Liver (tissue), 9 donors: ENCODE measurements around the gene ALDH1L1. TPM values are rescaled to one million over a fixed set of nuclear protein-coding genes. Genes with fewer than 3 reads are reported as not detected.

Experiments
- DNase-seq: peaks from one replicate; pipeline ENCODE4 v3.0.0-alpha.2; 2017; ENCODE audit warnings: low spot score
- H3K27ac ChIP-seq, 2 donors: one replicate each; pipeline ENCODE4 v1.7.0; 2013; ENCODE audit warnings: inconsistent platforms in 2 of 2, low read length in 2 of 2, control low read depth in 1 of 2, low read depth in 1 of 2, mild to moderate bottlenecking in 1 of 2
- H3K27me3 ChIP-seq, 4 donors: one replicate each; pipeline versions ENCODE4 v1.6.1 to v1.7.0; 2013; ENCODE audit warnings: low read length in 3 of 4, inconsistent platforms in 1 of 4, mild to moderate bottlenecking in 1 of 4, moderate library complexity in 1 of 4; ENCODE audit not compliant: control insufficient read depth in 4 of 4, insufficient read depth in 4 of 4
- H3K36me3 ChIP-seq, 4 donors: one replicate each; pipeline versions ENCODE4 v1.6.1 to v1.7.0; 2013; ENCODE audit warnings: low read length in 3 of 4, mild to moderate bottlenecking in 3 of 4, low read depth in 1 of 4, moderate library complexity in 1 of 4; ENCODE audit not compliant: control insufficient read depth in 4 of 4, insufficient read depth in 3 of 4
- H3K4me1 ChIP-seq, 4 donors: one replicate each; pipeline versions ENCODE4 v1.6.1 to v1.7.0; 2013; ENCODE audit warnings: low read length in 3 of 4, mild to moderate bottlenecking in 3 of 4, moderate library complexity in 1 of 4; ENCODE audit not compliant: control insufficient read depth in 4 of 4, insufficient read depth in 4 of 4
- H3K4me3 ChIP-seq, 3 donors: one replicate each; pipeline versions ENCODE4 v1.6.1 to v1.7.0; 2013; ENCODE audit warnings: low read length in 3 of 3, control low read depth in 1 of 3, low read depth in 1 of 3, mild to moderate bottlenecking in 1 of 3
- H3K9ac ChIP-seq, 2 donors: one replicate each; pipeline ENCODE4 v1.7.0; 2013; ENCODE audit warnings: low read length in 2 of 2, mild to moderate bottlenecking in 2 of 2, moderate library complexity in 2 of 2, control low read depth in 1 of 2, low read depth in 1 of 2
- H3K9me3 ChIP-seq, 4 donors: one replicate each; pipeline versions ENCODE4 v1.6.1 to v1.7.0; 2013; ENCODE audit warnings: low read length in 3 of 4; ENCODE audit not compliant: control insufficient read depth in 4 of 4
- EGR1 ChIP-seq, 2 donors: IDR thresholded peaks; 2 replicates each; pipeline ENCODE4 v1.6.1; 2016 to 2018; ENCODE audit warnings: antibody characterized with exemption in 2 of 2, low read depth in 2 of 2
- FOXA1 ChIP-seq: IDR thresholded peaks from 2 replicates; pipeline ENCODE4 v1.6.1; 2016; ENCODE audit warnings: antibody characterized with exemption
- FOXA2 ChIP-seq: IDR thresholded peaks from 2 replicates; pipeline ENCODE4 v1.6.1; 2016; ENCODE audit warnings: antibody characterized with exemption
- GABPA ChIP-seq, 2 donors: IDR thresholded peaks in 1 of 2; conservative IDR thresholded peaks in 1 of 2; 2 replicates each; pipeline ENCODE4 v1.6.1; 2016; ENCODE audit warnings: antibody characterized with exemption in 2 of 2, mild to moderate bottlenecking in 1 of 2, moderate library complexity in 1 of 2
- HNF4A ChIP-seq, 2 donors: conservative IDR thresholded peaks; 2 replicates each; pipeline ENCODE4 v1.6.1; 2016; ENCODE audit warnings: antibody characterized with exemption in 2 of 2, mild to moderate bottlenecking in 2 of 2
- JUND ChIP-seq, 2 donors: IDR thresholded peaks; 2 replicates each; pipeline ENCODE4 v1.6.1; 2016; ENCODE audit warnings: antibody characterized with exemption in 2 of 2
- NR2F2 ChIP-seq: IDR thresholded peaks from 2 replicates; pipeline ENCODE4 v1.6.1; 2016; ENCODE audit warnings: antibody characterized with exemption
- RAD21 ChIP-seq, 2 donors: IDR thresholded peaks; 2 replicates each; pipeline ENCODE4 v1.6.1; 2016; ENCODE audit warnings: antibody characterized with exemption in 2 of 2, mild to moderate bottlenecking in 2 of 2
- TAF1 ChIP-seq: conservative IDR thresholded peaks from 2 replicates; pipeline ENCODE4 v1.6.1; 2016; ENCODE audit warnings: antibody characterized with exemption, mild to moderate bottlenecking
- YY1 ChIP-seq: IDR thresholded peaks from 2 replicates; pipeline ENCODE4 v1.6.1; 2016; ENCODE audit warnings: antibody characterized with exemption, mild to moderate bottlenecking
- WGBS: extraction: QIAGEN DNeasy Blood & Tissue Kit; methylation state at CpG from one replicate; pipeline ENCODE4 v1.1.7; 2013; 5-methylcytosine and 5-hydroxymethylcytosine counted together
- polyA plus RNA-seq, 2 donors: library from polyadenylated mRNA; stranded (reverse) in 1 of 2; unstranded in 1 of 2; fragments of 200-250 nt in 1 of 2; fragments of >200 nt in 1 of 2; fragmentation: Nextera tagmentation in 1 of 2; extraction: Ambion mirVana in 1 of 2; gene quantifications; one replicate each; pipeline versions ENCODE4 v1.2.1 to v1.2.3, GENCODE V29; 2013 to 2015
- total RNA-seq, 2 donors: library from RNA; depleted of rRNA; stranded (reverse); fragments of >200 nt; gene quantifications; one replicate each; pipeline ENCODE4 v1.2.3, GENCODE V29; 2014
- TF ChIP-seq, protein P1 (sequence below): fragments of 150-350 bp; IDR thresholded peaks from 2 replicates; pipeline ENCODE4 v1.5.1; 2017; ENCODE audit warnings: improper control_type of control experiment, low read depth, low read length; ENCODE audit not compliant: missing input control
- TF ChIP-seq, protein P2 (sequence below): IDR thresholded peaks from 2 replicates; pipeline ENCODE4 v1.6.1; 2016; ENCODE audit warnings: antibody characterized with exemption, mild to moderate bottlenecking
- TF ChIP-seq, protein P3 (sequence below): IDR thresholded peaks from 2 replicates; pipeline ENCODE4 v1.6.1; 2016; ENCODE audit warnings: antibody characterized with exemption
- TF ChIP-seq, protein P4 (sequence below): IDR thresholded peaks from 2 replicates; pipeline ENCODE4 v1.6.1; 2016; ENCODE audit warnings: antibody characterized with exemption
- donor health status: healthy.
- donor health status: healthy.
- donor health status: healthy.
- donor health status: healthy.
- donor health status: healthy.

ALDH1L1 gene
- total and polyA plus RNA-seq, 4 donors = 46.7 to 234 (median 147) TPM

DNA sequence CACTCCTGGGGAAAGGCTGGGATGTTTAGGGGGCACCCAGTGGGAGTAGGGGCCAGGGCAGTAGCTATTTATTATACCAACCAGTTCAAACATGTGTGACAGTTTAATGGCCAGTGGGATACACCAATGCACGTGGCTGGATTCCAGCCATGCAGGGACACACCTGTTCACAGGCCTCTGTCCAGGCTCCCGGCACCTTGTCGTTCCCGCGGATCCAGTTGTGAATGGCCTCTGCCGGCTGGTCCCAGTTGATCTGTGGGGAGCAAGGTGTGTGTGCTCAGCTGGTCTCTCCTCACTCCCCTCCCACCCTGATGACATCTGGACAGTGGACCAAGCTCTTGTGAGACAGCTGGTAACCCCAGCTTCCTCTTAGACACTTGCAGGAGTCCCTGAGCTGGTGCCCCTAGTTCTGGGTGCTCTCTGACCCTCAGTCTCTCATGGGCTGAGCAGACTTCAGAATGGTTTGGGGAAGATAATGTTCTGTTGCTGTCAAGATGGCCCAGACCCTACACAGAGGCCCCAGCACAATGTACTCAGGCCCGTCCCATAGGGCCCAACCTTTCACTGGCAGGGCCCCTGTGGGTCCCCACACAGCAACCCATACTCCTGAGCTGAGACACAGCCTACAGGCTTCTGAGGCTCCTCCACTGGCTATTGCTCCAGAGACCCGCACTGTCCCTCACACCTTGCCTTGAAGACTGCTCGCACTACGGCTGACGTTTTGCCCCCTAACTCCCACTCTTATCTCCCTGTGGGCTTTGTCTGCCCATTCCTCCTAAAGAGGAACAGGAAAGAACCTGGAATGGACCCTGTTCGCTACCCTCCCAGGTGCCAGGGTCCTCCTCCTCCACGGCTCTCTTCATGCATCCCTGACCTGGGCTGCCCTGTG is 25.8 kb downstream of the ALDH1L1 start:
- WGBS = 88% methylated on average over 13 of the region's 13 CpGs
- no peaks in the 10 kb centered on the region for H3K4me1 ChIP-seq
- H3K36me3 ChIP-seq = peaks cover 34 to 95% (median 64%) of the 10 kb centered on the region in 4 donors
- H3K4me3 ChIP-seq = no peak overlapping the region
- DNase-seq = peak; percentile 30
- no peak overlapping the region for H3K27ac ChIP-seq
- no peak overlapping the region for H3K9ac ChIP-seq
- no peaks in the 10 kb centered on the region for H3K27me3 ChIP-seq
- TF ChIP-seq RAD21 (IDR thresholded peaks at IDR 0.05) (no peak), NR2F2 (no peak), HNF4A (conservative IDR thresholded peaks at IDR 0.05) (no peak), EGR1 (IDR thresholded peaks at IDR 0.05; ENCODE audit: low read depth in 2 of 2) (no peak), GABPA (IDR thresholded peaks at IDR 0.05 in 1 of 2, conservative IDR thresholded peaks at IDR 0.05 in 1 of 2) (no peak), FOXA1 (no peak), TAF1 (no peak), FOXA2 (no peak), YY1 (no peak), JUND (IDR thresholded peaks at IDR 0.05) (no peak)
- TF ChIP-seq, protein P1, sequence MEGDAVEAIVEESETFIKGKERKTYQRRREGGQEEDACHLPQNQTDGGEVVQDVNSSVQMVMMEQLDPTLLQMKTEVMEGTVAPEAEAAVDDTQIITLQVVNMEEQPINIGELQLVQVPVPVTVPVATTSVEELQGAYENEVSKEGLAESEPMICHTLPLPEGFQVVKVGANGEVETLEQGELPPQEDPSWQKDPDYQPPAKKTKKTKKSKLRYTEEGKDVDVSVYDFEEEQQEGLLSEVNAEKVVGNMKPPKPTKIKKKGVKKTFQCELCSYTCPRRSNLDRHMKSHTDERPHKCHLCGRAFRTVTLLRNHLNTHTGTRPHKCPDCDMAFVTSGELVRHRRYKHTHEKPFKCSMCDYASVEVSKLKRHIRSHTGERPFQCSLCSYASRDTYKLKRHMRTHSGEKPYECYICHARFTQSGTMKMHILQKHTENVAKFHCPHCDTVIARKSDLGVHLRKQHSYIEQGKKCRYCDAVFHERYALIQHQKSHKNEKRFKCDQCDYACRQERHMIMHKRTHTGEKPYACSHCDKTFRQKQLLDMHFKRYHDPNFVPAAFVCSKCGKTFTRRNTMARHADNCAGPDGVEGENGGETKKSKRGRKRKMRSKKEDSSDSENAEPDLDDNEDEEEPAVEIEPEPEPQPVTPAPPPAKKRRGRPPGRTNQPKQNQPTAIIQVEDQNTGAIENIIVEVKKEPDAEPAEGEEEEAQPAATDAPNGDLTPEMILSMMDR = no peak
- TF ChIP-seq, protein P2, sequence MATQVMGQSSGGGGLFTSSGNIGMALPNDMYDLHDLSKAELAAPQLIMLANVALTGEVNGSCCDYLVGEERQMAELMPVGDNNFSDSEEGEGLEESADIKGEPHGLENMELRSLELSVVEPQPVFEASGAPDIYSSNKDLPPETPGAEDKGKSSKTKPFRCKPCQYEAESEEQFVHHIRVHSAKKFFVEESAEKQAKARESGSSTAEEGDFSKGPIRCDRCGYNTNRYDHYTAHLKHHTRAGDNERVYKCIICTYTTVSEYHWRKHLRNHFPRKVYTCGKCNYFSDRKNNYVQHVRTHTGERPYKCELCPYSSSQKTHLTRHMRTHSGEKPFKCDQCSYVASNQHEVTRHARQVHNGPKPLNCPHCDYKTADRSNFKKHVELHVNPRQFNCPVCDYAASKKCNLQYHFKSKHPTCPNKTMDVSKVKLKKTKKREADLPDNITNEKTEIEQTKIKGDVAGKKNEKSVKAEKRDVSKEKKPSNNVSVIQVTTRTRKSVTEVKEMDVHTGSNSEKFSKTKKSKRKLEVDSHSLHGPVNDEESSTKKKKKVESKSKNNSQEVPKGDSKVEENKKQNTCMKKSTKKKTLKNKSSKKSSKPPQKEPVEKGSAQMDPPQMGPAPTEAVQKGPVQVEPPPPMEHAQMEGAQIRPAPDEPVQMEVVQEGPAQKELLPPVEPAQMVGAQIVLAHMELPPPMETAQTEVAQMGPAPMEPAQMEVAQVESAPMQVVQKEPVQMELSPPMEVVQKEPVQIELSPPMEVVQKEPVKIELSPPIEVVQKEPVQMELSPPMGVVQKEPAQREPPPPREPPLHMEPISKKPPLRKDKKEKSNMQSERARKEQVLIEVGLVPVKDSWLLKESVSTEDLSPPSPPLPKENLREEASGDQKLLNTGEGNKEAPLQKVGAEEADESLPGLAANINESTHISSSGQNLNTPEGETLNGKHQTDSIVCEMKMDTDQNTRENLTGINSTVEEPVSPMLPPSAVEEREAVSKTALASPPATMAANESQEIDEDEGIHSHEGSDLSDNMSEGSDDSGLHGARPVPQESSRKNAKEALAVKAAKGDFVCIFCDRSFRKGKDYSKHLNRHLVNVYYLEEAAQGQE = no peak
- TF ChIP-seq, protein P3, sequence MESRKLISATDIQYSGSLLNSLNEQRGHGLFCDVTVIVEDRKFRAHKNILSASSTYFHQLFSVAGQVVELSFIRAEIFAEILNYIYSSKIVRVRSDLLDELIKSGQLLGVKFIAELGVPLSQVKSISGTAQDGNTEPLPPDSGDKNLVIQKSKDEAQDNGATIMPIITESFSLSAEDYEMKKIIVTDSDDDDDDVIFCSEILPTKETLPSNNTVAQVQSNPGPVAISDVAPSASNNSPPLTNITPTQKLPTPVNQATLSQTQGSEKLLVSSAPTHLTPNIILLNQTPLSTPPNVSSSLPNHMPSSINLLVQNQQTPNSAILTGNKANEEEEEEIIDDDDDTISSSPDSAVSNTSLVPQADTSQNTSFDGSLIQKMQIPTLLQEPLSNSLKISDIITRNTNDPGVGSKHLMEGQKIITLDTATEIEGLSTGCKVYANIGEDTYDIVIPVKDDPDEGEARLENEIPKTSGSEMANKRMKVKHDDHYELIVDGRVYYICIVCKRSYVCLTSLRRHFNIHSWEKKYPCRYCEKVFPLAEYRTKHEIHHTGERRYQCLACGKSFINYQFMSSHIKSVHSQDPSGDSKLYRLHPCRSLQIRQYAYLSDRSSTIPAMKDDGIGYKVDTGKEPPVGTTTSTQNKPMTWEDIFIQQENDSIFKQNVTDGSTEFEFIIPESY = no peak
- TF ChIP-seq, protein P4, sequence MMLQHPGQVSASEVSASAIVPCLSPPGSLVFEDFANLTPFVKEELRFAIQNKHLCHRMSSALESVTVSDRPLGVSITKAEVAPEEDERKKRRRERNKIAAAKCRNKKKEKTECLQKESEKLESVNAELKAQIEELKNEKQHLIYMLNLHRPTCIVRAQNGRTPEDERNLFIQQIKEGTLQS = no peak
- no peaks in the 10 kb centered on the region for H3K9me3 ChIP-seq
